A673 (cell line): ENCODE results near the gene MYCBPAP.

ENCODE experiments used
- EZH2 ChIP-seq: fragments of 200-600 bp; sonication (generic); IDR thresholded peaks from 2 replicates; pipeline ENCODE4 v1.6.1; 2017; ENCODE audit warnings: borderline replicate concordance, low read depth, mild to moderate bottlenecking, mixed read lengths, antibody characterized with exemption, low read length; ENCODE audit not compliant: poor library complexity, severe bottlenecking
- TF ChIP-seq, protein P1 (sequence below): fragments of 300-800, 200-600 bp; sonication (generic); conservative IDR thresholded peaks from 2 replicates; pipeline ENCODE4 v1.5.1; 2017; ENCODE audit warnings: low read depth, mild to moderate bottlenecking, antibody characterized with exemption, low read length, moderate library complexity, mixed read lengths

DNA sequence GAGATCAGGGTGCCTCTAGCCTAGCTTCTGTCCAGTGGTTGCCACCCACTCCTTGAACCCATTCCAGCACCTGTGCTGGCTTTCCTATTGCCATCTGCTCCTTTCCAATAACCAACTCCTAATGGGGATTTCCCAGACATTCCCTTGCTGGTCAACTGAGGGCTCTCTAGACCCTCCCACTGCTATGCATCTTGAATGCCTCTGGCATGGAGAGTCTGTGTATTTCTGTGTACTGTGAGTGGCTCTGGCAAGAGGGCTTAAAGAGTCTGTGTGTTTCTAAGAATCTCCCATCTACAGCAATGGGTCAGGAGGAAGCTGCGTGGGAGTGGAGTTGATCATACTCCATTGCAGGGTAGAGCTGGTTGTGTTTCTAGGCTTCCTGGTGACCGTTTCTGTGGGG, 13.3 kb downstream of the MYCBPAP start:
- TF ChIP-seq, protein P1, sequence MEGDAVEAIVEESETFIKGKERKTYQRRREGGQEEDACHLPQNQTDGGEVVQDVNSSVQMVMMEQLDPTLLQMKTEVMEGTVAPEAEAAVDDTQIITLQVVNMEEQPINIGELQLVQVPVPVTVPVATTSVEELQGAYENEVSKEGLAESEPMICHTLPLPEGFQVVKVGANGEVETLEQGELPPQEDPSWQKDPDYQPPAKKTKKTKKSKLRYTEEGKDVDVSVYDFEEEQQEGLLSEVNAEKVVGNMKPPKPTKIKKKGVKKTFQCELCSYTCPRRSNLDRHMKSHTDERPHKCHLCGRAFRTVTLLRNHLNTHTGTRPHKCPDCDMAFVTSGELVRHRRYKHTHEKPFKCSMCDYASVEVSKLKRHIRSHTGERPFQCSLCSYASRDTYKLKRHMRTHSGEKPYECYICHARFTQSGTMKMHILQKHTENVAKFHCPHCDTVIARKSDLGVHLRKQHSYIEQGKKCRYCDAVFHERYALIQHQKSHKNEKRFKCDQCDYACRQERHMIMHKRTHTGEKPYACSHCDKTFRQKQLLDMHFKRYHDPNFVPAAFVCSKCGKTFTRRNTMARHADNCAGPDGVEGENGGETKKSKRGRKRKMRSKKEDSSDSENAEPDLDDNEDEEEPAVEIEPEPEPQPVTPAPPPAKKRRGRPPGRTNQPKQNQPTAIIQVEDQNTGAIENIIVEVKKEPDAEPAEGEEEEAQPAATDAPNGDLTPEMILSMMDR = no peak
- TF ChIP-seq EZH2 = no peak
